Measurements from ENCODE around the gene CES3. TPM values are rescaled to one million over a fixed set of nuclear protein-coding genes. Genes with fewer than 3 reads are reported as not detected.

CES3 gene
- total RNA-seq, 2 experiments from 2014 or later = 1.4 to 2.7 TPM

GRCh38 chr16:66926171-66926947 is 34.7 kb upstream of the CES3 start:
- no peak overlapping the region for H3K4me2 ChIP-seq (ENCODE audit: low read length)
- CTCF ChIA-PET (ENCODE audit: unreplicated experiment) = no interaction called here
- no peak overlapping the region for H3K4me3 ChIP-seq (ENCODE audit: low read depth, low read length, poor library complexity, severe bottlenecking)
- H4K20me1 ChIP-seq (ENCODE audit: insufficient read depth, low read length) = no peaks in the 10 kb centered on the region
- no peak overlapping the region for H2AFZ ChIP-seq (ENCODE audit: low read length)
- peaks cover 2% of the 10 kb centered on the region; the same call in 1 of the 2 replicates for H3K36me3 ChIP-seq (ENCODE audit: insufficient read depth, low read length)
- TF ChIP-seq EZH2phosphoT487 (IDR thresholded peaks at IDR 0.05; ENCODE audit: borderline replicate concordance, low read depth, low read length) = no peak
- TF ChIP-seq CTCF (conservative IDR thresholded peaks at IDR 0.05; ENCODE audit: low read length) = no peak
- H3K27ac ChIP-seq (ENCODE audit: low read depth, low read length, poor library complexity, severe bottlenecking) = no peak overlapping the region
- no peaks in the 10 kb centered on the region for H3K9me3 ChIP-seq (ENCODE audit: low read length)
- no TSS peak for BruUV-seq (replicated peaks)
- no peaks in the 10 kb centered on the region for H3K79me2 ChIP-seq (ENCODE audit: insufficient read depth, low read depth, low read length)
- no peaks in the 10 kb centered on the region for H3K9me2 ChIP-seq (ENCODE audit: insufficient read depth, low read length)
- intact Hi-C loops (cut with micrococcal nuclease; ENCODE audit: unreplicated experiment) = no loop called here
- DNase-seq (ENCODE audit: low spot score) = no peak
- no peaks in the 10 kb centered on the region for H3K4me1 ChIP-seq (ENCODE audit: insufficient read depth, low read length, poor library complexity, severe bottlenecking)
- POLR2A ChIA-PET = no interaction called here

GRCh38 chr16:66926961-66927436 is 34.1 kb upstream of the CES3 start:
- H3K9me3 ChIP-seq (ENCODE audit: low read length) = no peaks in the 10 kb centered on the region
- no peak overlapping the region for H3K27ac ChIP-seq (ENCODE audit: low read depth, low read length, poor library complexity, severe bottlenecking)
- no peak overlapping the region for H2AFZ ChIP-seq (ENCODE audit: low read length)
- no peaks in the 10 kb centered on the region for H3K4me1 ChIP-seq (ENCODE audit: insufficient read depth, low read length, poor library complexity, severe bottlenecking)
- BruUV-seq (replicated peaks) = no TSS peak
- no peak overlapping the region for H3K4me2 ChIP-seq (ENCODE audit: low read length)
- H3K79me2 ChIP-seq (ENCODE audit: insufficient read depth, low read depth, low read length) = no peaks in the 10 kb centered on the region
- no peaks in the 10 kb centered on the region for H4K20me1 ChIP-seq (ENCODE audit: insufficient read depth, low read length)
- H3K4me3 ChIP-seq (ENCODE audit: low read depth, low read length, poor library complexity, severe bottlenecking) = no peak overlapping the region
- peaks cover 8% of the 10 kb centered on the region; the same call in 1 of the 2 replicates for H3K36me3 ChIP-seq (ENCODE audit: insufficient read depth, low read length)
- no peaks in the 10 kb centered on the region for H3K9me2 ChIP-seq (ENCODE audit: insufficient read depth, low read length)
- POLR2A ChIA-PET = interaction anchor here (0.6 kb wide), 1 partner anchor 185 kb away, joined by 3 read pairs; no protein-coding TSS in a partner anchor
- intact Hi-C loops (cut with micrococcal nuclease; ENCODE audit: unreplicated experiment) = no loop called here
- no peak for DNase-seq (ENCODE audit: low spot score)
- CTCF ChIA-PET (ENCODE audit: unreplicated experiment) = no interaction called here
- TF ChIP-seq EZH2phosphoT487 (IDR thresholded peaks at IDR 0.05; ENCODE audit: borderline replicate concordance, low read depth, low read length) (no peak), CTCF (conservative IDR thresholded peaks at IDR 0.05; ENCODE audit: low read length) (no peak)

Data from OCI-LY7 (cell line).